GM21717 (cell line): ENCODE measurements around the gene HMG20A.
"Not testable (repeated sequence)": the region's sequence is repeated elsewhere in the genome, so short reads cannot be mapped to it uniquely, and the experiment has no call there.

ENCODE experiments used
- ATAC-seq: cut with Tn5 transposase; IDR thresholded peaks from one replicate; pipeline ENCODE4 v1.9.1; 2021; ENCODE audit warnings: mild to moderate bottlenecking, moderate library complexity; ENCODE audit not compliant: unreplicated experiment

The HMG20A gene

DNA sequence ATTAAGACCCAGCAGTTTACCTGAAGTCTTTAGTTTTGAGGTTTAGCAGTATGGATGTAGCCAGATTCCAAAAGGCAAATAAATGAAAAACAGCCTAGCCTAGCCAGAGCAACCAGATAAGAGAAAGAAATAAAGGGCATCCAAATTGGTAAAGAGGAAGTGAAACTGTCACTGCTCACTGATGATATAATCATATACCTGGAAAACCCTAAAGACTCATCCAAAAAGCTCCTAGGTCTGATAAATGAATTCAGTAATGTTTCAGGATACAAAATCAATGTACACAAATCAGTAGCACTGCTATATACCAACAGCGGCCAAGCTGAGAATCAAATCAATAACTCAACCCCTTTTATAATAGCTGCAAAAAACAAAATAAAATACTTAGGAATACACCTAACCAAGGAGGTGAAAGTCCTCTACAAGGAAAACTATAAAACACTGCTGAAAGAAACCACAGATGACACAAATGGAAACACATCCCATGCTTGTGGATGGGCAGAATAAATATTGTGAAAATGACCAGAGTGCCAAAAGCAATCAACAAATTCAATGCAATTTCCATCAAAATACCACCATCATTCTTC lies 14.4 kb upstream of the HMG20A start:
- not testable (repeated sequence) for ATAC-seq

DNA sequence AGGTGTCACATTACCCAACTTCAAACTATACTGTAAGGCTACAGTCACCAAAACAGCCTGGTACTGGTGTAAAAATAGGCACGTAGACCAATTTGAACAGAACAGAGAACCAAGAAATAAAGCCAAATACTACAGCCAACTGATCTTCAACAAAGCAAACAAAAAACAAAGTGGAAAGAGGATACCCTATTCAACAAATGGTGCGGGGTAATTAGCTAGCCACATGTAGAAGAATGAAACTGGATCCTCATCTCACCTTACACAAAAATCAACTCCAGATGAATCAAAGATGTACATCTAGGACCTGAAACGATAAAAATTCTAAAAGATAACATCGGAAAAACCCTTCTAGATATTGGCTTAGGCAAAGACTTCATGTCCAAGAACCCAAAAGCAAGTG lies 13.8 kb upstream of the HMG20A start:
- ATAC-seq: no peak

DNA sequence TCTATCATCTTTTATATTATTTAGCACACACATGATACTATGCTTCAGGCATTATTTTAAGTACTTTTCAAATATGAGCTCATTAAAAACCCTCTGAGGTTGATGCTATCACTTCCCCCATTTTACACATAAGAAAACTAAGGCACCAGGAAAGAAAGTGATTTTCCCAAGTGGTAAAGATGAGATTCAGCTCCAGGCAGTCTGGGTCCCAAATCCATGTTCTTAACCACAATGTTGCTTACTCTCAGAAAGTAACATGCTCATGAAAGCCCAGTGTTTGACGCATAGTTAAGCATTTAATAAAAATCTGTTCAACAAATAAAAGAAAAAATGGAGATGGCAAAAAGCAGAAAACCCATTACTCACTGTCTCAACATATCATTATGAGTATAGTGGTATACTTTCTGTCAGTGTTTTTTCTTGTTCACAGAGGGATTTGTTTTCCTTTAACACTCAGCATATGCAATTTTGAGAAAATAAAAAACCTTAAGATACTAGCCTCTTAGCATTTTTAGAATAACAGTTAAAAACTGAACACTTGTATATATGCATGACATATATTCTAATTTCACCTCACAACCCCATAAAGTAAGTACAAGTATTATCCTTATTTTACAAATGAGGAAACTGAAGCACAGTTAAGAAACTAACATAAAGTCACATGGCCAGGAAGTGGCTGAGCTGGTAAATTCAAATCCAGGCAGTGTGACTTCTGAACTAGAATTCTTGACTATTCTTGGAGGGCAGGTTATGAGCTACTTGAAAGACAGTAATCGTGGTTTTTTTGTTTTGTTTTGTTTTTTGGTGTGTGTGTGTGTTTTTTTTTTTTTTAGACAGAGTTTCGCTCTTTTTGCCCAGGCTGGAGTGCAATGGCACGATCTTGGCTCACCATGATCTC lies 11.2 kb upstream of the HMG20A start:
- ATAC-seq: peak; percentile 51

DNA sequence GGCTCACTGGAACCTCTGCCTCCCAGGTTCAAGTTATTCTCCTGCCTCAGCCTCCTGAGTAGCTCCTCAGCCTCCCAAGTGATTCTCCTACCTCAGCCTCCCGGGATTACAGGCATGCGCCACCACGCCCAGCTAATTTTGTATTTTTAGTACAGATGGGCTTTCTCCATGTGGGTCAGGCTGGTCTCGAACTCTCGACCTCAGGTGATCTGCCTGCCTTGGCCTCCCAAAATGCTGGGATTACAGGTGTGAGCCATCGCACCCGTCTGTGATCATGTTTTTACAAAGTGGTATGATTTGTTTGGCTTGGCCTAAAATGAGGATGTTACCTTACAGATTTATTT lies 10.6 kb upstream of the HMG20A start:
- ATAC-seq: not testable (repeated sequence)

DNA sequence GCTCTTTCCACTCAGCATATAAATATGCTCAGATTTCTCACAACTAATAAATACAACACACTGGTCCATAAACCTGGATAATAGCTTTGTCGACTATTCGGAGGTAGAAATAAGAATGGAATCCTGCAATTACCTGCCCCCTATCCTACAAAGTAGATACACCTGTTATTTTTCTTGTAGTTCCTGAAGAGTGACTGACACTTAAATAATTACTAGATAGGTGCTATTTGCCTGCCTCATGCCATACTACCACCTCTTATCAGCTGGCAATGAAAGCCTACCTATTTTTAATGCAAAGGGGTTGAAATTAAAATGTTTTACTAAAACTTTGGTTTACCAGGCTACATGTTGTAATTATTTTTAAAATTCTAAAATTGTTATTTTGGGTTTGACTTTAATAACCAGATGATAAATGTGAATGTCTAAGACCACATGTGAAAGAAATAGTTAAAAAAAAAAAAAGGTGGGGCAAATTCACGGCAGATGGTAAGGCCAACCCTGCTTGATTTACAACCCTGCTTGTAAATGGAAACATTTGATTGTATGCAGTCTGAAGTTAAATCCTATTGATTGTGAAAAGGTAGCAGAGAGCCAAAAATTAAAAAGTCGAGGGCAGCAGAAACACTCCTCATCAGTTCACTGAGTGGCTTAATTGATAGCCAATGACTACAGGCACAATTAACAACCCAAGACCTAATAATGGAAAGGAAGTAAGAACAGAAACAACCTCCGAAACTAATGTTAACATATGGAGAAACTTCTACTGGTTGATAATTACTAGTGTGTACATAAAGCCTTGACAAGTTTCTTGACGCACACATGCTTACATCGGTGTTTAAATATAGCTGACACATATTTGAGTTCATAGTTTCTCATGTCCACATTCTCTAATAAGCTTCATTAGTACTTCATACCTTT lies 9.7 kb upstream of the HMG20A start:
- ATAC-seq: no peak

DNA sequence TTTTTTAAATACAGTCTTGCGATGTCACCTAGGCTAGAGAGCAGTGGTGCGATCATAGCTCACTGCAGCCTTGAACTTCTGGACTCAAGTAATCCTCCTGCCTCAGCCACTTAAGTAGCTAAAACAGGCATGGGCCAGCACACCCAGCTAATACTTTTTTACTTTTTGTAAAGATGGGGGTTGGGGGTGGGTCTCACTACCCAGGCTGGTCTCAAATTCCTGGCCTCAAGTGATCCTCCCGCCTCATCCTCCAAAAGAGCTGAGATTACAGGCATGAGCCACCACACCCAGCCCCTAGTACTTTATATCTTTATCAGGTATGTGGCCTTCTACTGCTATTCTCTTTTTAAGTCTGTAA lies 9.1 kb upstream of the HMG20A start:
- ATAC-seq: no peak

DNA sequence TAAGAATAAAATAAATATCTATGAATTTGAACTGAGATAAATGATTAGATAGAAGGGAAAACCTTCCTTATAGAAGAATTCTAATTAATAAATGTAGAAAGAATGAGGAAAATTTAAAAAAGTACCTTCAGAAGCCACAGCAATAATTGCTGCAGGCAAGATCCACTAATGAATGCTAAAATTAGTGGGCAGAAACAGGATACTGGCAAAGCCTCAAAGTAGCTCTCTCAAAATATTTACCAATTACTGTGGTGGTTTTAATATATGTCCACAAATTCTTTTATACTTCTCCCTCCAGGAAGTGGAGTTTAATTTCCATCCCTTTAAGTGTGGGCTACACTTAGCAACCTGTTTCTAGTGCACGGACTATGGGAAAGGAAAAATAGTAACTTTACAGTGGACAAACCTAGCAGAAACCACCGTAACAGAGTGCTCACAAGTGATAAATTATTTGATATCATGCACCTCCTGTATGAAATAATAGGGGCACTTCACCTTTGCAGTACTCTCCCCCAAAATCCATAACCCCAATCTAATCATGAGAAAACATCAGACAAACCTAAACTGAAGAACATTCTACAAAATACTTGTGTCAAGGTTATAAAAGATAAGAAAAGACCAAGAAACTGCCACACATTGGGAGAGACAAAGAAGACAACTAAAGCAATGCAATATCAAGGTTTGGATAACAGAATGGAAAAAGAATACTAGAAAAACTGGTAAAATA lies 7.6 kb upstream of the HMG20A start:
- ATAC-seq: no peak

DNA sequence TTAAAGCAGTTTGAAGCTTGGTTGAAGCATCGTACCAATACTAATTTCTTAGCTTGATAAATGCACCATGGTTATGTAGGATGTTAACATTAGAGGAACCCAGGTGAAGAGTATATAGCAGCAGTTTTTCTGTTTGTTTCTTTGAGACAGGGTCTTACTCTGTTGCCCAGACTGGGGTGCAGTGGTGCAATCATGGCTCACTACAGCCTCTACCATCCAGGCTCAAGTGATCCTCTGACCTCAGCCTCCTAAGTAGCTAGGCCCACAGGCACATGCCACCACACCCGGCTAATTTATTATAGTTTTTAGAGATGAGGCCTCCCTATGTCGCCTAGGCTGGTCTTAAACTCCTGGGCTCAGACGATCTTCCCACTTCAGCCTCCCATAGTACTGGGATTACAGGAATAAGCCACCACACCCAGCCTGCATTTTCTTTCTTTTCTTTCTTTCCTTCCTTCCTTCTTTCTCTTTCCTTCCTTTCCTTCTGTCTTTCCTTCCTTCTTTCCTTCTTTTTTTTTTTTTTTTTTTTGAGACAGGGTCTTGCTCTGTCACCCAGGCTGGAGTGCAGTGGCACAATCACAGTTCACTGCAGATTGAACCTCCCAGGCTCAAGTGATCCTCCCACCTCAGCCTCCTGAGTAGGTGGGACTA lies 6.9 kb upstream of the HMG20A start:
- no peak for ATAC-seq

DNA sequence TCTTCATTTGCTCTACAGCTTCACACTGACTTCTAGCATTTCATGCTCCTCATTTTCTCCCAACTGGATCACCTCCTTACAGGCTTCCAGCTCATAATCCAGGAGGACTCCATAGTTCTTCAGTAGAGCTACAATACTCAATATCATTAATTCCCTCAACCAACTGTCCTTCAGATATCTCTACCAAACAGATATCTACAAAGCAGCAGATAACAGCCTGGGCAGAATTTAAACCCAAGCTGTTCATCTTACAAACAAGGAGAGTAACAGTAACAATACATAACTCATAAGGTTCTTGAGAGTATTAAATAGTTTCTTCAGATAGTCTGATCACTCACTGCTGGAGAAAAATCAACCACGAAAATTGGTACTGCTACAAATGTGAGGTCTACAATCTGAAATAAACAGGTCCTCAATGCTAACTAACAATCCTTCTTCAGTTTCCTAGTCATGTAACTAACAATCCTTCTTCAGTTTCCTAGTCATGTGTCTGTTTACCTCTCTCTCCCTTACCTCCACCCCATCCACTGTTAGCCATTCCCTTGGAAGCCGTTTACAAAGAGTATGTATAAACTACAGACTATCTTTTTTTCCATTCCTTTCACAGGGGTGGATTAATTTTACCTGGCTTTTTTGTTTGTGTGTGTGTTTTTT lies 5.8 kb upstream of the HMG20A start:
- no peak for ATAC-seq

DNA sequence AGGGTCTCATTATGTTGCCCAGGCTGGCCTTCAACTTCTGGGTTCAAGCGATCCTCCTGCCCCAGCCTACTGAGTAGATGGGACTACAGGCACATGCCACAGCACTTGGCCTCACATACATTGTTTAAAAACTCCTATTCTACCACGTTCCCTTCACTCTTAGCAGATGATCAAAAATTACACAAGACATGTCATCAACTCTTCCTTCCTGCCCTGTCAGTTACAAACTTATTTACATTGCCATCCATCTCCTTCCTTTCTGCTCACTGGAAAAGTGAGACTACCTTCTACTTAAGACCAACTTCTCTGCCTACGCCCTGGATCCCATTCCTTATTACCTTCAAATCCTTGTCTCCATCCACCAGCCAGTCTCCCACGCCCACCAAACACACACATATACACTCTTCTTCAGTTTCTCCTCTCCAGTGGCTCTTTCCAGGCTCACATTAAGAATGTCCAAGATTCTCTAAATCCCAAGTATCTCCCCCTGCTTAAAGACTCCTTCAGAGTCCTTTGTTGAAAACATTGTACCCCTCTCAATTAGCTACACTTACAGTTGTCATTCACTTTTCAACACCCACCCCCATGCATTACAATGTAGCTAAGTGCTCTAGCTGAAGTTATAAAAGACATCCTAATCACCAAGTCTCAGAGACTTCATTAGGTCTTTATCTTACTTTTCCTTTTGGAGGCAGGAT lies 5.1 kb upstream of the HMG20A start:
- ATAC-seq: no peak

DNA sequence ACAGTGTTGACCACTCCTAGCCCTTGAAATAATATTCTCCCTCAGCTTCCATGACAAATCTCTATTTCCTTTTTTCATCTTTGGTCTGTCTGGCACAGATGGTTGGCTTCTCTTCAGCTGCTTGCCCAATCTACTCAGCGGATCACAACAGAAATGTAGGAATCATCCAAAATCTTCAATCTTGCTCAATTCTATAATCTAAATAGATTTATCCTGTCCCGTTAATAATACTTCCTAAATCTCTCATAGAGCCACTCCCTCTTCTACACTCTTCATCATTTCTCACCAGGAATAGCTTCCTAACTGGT lies 4.6 kb upstream of the HMG20A start:
- no peak for ATAC-seq

DNA sequence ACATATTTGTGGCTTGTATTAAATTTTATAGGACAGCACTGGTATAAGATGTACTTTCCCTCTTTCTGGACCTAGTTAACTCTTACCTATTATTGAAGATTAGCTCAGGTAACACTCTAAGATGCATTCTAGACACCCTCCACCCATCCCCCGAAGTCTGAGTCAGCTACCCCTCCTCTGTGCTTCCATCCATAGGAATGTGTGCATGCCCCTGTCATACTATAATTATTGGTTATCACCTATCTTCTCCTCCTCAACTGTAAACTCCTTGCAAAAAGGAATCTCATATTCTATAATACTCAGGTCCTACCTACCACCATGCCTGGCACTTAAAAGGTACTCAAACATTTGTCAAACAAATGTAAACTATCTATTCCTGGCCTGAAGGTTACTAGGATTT lies 3.7 kb upstream of the HMG20A start:
- no peak for ATAC-seq

DNA sequence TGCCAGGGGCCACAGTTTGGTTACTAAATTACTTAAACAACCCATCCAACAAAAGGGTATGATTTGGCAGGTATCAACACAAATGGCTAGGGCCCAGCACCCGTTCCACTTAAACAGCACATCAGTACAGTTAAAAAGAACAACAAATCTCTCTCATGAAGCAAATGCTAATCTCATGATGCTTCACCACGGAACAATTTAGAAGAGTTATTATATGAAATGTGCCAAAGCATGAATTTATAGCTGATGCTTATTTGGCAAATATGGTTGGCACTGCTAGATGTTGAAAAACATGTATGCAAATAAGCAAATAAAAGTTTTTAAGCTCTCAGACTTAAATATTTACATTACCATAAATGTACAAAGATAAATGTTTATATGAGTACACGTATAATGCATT lies 3.1 kb upstream of the HMG20A start:
- no peak for ATAC-seq

DNA sequence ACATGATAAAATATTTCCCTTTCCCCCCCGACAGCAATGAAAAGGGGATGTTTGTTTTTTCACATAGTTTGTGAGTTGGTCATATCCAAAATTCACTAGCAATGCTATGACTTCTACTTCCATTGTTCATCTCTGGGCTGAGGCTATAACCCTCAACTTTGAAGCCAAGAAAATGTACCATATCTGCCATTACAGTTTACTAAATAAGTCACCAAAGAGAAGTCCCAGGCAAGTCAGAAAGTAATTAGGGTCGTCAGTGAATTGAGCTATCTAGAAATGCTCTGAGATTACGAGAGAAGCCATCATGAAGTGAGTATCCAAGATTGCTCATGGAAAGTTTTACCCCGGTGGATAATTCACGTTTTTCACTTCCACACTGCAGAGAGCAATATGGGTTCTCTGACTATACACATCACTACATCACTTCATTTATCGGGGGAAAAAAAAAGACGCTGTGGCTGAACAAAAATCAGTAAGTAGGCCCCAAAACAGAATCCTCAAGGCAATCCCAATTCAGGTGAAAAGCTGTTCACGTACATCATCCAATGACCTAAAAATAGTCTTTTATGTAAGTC lies 2.2 kb upstream of the HMG20A start:
- ATAC-seq: no peak

DNA sequence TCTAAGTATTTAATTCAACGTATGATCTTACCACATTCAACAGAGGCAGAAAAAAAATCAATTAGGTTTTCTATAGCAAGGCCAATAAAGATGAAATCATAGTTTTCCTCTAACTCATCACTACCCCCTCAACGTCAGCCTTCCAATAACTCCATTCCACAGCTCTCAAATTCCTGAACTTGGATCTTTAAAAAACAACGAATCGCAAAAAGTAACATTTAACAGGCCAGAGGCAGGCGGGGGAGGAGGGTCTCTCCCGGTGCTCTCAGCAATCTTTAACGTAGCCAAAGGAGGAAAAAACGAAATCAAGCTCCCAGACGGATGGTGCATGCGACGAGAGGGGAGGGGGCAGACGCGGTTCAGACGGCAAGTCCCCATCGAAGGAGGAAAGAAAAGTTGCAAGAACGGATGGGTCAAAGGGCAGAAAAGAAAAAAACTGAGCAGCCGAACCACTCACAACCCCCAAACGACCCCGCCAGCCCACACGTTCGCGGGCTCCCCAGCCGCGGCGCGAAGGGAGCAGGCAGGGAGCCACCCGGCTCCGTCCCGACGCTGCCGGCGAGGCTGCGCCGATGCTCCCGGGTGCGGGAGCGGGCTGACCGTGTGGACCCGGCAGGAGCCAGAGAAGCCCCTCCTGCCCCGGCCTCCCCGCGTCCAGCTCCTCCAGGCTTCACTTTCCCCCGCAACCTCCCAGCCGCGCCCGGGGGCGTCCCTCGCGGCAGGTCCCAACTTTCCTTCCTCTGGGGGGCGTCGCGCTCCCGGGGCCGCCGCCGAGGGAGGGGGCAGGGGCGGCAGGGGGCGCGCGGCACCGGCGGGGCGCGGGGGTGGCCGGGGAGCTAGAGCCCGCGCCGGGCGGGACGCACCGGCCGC lies 1.5 kb upstream of the HMG20A start:
- peak; percentile 21 for ATAC-seq

DNA sequence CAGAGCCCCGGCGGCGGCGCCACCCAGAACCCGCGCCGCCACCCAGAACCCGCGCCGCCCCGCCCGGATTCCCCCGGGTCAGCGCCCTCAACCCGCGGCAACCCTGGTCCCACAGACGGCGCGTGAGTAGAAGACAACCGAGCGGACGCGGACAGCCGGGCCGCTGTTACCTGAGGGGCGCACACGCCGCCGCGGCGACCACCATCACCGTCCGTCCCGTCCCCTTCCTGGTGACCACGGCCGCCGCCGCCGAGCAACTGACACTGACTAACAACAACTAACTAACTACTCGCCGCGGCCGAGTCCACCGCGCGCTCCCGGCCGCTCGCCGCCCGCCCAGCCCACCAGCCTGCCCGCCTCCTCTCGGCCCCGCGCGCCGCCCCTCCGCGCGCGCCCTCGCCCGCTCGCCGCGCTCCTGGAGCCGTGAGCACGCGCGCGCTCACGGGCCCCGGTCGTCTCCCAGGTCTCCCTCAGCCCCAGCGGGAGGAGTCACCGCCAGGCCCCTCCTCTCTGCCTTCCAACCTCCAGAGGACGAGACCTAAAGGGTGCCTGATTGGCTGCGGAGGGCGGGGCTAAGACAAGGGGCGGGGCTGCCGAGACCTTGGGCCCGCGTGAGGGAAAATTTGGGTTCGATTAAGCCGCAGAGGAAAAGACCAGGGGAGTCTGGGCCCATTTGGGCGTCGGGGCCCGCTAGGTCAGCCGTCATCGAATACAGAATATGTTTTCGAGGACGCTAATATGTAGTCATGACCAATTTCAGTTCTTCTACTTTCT lies 665 bp upstream of the HMG20A start, which contains the start of gene PEAK1:
Gene PEAK1 (minus strand): TSS at position 269 of the 774 bp plus-strand sequence. CDS start 238,178 bp downstream, outside the sequence.
- peak; percentile 87 for ATAC-seq

DNA sequence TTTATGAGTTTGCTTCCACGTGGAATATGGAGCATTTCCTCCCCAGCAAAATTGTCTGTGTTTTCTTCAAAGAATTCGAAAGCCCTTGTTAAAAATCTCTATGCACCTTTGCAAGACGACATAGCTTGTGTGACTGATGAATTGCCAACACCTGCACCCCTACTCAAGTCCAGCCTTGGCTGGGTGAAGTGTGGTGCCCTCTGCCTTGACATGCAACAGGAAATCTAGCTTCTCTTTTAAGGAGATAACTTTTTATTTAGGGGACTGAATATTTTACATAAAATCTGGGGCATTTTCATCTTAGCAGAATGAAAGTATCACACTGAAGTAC lies 647 bp downstream of the HMG20A start:
- ATAC-seq: no peak

DNA sequence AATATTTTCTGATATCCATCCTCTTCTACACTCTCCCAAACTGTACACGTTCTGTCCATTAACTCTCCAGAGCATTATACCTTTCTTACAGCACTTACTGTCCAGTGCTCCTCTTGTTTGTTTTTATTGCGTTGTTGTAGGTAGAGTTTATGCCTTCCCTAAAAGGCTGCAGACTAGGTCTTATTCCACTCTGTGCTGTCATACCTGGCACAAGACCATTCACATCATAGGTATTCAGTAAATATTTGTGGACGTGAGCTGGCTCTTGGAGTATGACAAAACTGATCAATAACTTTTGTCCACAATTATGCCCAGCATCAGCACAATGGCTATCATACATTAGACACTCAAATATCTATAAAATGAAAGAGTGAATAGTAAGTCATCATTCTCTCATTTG lies 4.4 kb downstream of the HMG20A start:
- ATAC-seq: no peak
